Activated T-cell treated with anti-CD3 and anti-CD28 coated beads for 24 hours (primary cell): Measurements from ENCODE around the gene RTF1.

Experiments
- DNase-seq: peaks from one replicate; pipeline ENCODE4 v3.0.0-alpha.2; 2020; ENCODE audit warnings: low read depth

The RTF1 gene

GRCh38 chr15:41487802-41488201 is 70.9 kb downstream of the RTF1 start:
- no peak for DNase-seq

- no peak for DNase-seq
These were observed 72.7 kb downstream of the RTF1 start for GRCh38 chr15:41489641-41490040.

- DNase-seq, result no peak
These were observed 73.5 kb downstream of the RTF1 start for GRCh38 chr15:41490355-41490754.

- no peak for DNase-seq
These were observed 75.0 kb downstream of the RTF1 start for GRCh38 chr15:41491889-41492288.

- DNase-seq, result no peak
These were observed 75.8 kb downstream of the RTF1 start for GRCh38 chr15:41492597-41493204.

- peak; percentile 85 for DNase-seq
These were observed 76.5 kb downstream of the RTF1 start, which contains the start of gene ITPKA for GRCh38 chr15:41493205-41493901. Gene ITPKA (plus strand): TSS chr15:41493874. CDS start chr15:41493928, 54 bp downstream.

- no peak for DNase-seq
These were observed 77.0 kb downstream of the RTF1 start for GRCh38 chr15:41493902-41494189.

GRCh38 chr15:41494190-41494921 is 77.5 kb downstream of the RTF1 start:
- no peak for DNase-seq

GRCh38 chr15:41494922-41495735 is 78.2 kb downstream of the RTF1 start:
- DNase-seq, result no peak

- no peak for DNase-seq
These were observed 79.1 kb downstream of the RTF1 start for GRCh38 chr15:41495736-41496599.

GRCh38 chr15:41498657-41499056 is 81.8 kb downstream of the RTF1 start:
- no peak for DNase-seq

- DNase-seq, result no peak
These were observed 82.4 kb downstream of the RTF1 start for GRCh38 chr15:41499109-41499851.

GRCh38 chr15:41501191-41501917 is 84.5 kb downstream of the RTF1 start:
- DNase-seq, result no peak

GRCh38 chr15:41501931-41502794 is 85.3 kb downstream of the RTF1 start:
- DNase-seq, result no peak

- no peak for DNase-seq
These were observed 86.1 kb downstream of the RTF1 start for GRCh38 chr15:41502795-41503668.

GRCh38 chr15:41503669-41504010 is 86.7 kb downstream of the RTF1 start:
- no peak for DNase-seq

- DNase-seq, result no peak
These were observed 88.0 kb downstream of the RTF1 start for GRCh38 chr15:41504751-41505492.
